ENCODE measurements around the gene TMEM131.
"Not testable (repeated sequence)": the region's sequence is repeated elsewhere in the genome, so short reads cannot be mapped to it uniquely, and the experiment has no call there.

Gene TMEM131

DNA sequence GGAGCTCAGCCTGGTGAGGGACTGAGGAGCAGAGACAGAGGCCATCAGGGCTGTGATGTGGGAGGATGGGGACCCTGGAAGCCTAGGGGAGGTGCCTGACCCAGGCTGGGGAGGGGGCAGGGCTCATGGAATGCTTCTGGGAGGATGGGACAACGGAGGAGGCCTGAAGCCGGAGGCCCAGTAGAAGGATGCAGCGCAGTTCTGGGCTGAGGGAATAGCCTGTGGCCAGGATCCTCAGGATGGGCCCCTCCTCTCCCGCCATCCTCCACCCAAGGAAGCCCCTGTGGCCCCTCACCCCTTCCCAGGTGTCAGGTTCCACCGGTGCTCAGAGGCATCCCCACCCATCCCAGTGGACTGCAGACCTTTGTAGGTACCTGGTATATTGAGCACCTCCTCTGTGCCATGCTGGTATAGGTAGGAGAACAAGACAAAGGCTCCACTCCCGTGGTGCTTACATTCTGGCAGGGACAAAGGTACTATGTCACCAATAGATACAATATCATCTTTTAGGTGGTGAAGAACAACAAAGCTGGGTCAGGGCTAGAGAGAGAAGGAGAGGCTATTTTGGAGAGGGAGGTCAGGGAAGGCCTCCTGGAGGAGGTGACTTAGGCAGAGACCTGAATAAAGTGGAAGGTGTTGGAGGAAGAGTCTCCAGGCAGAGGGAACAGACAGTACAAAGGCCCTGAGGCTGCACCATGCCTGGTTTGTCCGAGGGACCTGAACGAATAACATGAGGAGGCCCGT is 279.6 kb downstream of the TMEM131 start:
- no peaks in the 10 kb centered on the region for H3K27me3 ChIP-seq (ENCODE audit: control insufficient read depth, insufficient read depth, low read length)
- H3K9ac ChIP-seq (ENCODE audit: low read depth, low read length): no peak overlapping the region
- H3K36me3 ChIP-seq (ENCODE audit: control insufficient read depth, insufficient read depth, low read length): no peaks in the 10 kb centered on the region
- H3K4me1 ChIP-seq (ENCODE audit: control insufficient read depth, insufficient read depth, low read length): peaks cover 9% of the 10 kb centered on the region
- H3K9me3 ChIP-seq (ENCODE audit: control insufficient read depth, insufficient read depth, low read length): no peaks in the 10 kb centered on the region
- no peak overlapping the region for H3K4me3 ChIP-seq (ENCODE audit: low read depth, low read length)

DNA sequence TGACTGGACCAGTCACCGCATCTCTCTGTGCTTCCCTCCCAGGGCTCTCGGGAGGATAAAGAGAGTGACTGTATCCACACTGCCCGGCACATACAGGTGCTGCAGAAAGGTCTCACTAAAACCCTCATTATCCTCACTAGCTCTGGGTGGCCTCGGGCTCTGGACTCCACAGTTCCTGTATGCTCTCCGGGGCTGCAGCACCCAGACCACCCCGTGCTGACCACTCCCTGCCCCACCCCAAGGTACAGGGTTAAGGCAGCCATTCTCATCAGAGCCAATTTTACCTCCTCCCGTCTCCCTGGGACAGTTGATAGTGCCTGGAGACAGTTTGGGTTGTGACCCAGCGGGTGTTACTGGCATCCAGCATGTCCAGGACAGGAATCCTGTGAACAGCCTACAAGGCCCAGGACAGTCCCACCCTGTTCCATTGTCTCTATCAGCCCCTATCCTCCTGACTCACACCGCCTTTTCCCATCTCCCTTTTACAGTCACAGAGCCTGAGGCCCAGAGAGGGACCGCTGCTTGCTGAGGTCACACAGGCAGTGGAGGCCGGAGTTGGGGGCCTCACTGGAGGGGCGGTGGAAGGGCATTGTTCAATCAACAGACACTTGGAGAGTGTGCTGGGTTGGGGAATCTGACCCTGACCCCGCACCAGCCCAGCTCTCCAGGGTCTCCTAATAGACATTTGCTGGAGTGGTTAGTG is 280.6 kb downstream of the TMEM131 start:
- no peaks in the 10 kb centered on the region for H3K36me3 ChIP-seq (ENCODE audit: control insufficient read depth, insufficient read depth, low read length)
- no peaks in the 10 kb centered on the region for H3K9me3 ChIP-seq (ENCODE audit: control insufficient read depth, insufficient read depth, low read length)
- H3K4me3 ChIP-seq (ENCODE audit: low read depth, low read length): no peak overlapping the region
- H3K4me1 ChIP-seq (ENCODE audit: control insufficient read depth, insufficient read depth, low read length): peaks cover 6% of the 10 kb centered on the region
- H3K27me3 ChIP-seq (ENCODE audit: control insufficient read depth, insufficient read depth, low read length): no peaks in the 10 kb centered on the region
- H3K9ac ChIP-seq (ENCODE audit: low read depth, low read length): no peak overlapping the region

DNA sequence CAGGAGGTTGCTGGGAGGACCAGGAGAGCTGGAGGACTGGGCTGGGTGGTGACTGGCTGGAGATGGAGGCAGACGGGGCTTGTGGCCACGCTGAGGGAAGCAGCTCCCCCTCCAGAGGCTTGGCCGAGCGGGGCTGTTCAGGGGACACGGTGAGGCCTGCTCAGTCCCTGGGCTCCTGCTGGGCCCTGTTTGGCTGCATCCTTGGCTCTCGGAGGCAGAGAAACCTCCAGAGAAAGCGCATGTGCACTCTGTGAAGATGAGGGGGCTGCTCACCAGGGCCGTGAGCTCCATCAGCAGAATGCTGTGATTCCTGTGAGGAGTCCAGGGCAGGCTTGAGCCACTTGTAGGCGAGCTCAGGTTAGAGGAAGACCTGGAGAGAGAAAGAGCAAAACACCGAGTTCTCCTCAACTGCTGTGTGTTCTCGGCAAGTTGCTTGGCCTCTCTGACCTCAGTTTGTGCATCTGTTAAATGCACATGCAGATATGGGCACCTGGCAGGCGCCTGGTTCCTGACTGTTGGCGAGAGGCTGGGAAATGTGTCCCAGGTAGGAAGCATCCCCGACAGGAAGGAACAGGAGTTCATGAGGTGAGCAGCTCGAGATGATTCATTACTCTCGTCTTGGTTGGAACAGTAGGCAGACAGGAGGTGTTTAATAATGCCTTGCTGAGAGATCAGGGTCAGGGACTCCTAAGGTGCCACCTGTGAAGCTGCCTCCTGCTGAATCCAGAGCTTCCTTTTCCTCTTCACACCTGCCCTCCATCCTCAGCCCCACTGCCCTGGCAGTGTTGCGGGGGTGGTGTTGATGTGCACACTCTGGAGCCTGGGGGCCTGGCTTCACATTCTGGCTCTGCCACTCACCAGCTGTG is 281.4 kb downstream of the TMEM131 start:
- H3K4me1 ChIP-seq (ENCODE audit: control insufficient read depth, insufficient read depth, low read length): peaks cover 2% of the 10 kb centered on the region
- H3K27me3 ChIP-seq (ENCODE audit: control insufficient read depth, insufficient read depth, low read length): no peaks in the 10 kb centered on the region

GRCh38 chr2:97713296-97714083 is 282.3 kb downstream of the TMEM131 start, which contains the start of gene ZAP70:
TSS of gene ZAP70 (plus strand) at chr2:97713576. CDS start at chr2:97724037, 10,461 bp downstream.
- H3K4me1 ChIP-seq (ENCODE audit: control insufficient read depth, insufficient read depth, low read length): peaks cover 2% of the 10 kb centered on the region
- H3K9me3 ChIP-seq (ENCODE audit: control insufficient read depth, insufficient read depth, low read length): no peaks in the 10 kb centered on the region
- H3K36me3 ChIP-seq (ENCODE audit: control insufficient read depth, insufficient read depth, low read length): no peaks in the 10 kb centered on the region
- no peaks in the 10 kb centered on the region for H3K27me3 ChIP-seq (ENCODE audit: control insufficient read depth, insufficient read depth, low read length)
- H3K9ac ChIP-seq (ENCODE audit: low read depth, low read length): no peak within 1 kb of the TSS
- no peak within 1 kb of the TSS for H3K4me3 ChIP-seq (ENCODE audit: low read depth, low read length)

More for the DNA sequence above, 281.4 kb downstream of the TMEM131 start:
- Histone ChIP-seq H3K9ac (ENCODE audit: low read depth, low read length) (no peak overlapping the region), H3K36me3 (ENCODE audit: control insufficient read depth, insufficient read depth, low read length) (no peaks in the 10 kb centered on the region), H3K9me3 (ENCODE audit: control insufficient read depth, insufficient read depth, low read length) (no peaks in the 10 kb centered on the region), H3K4me3 (ENCODE audit: low read depth, low read length) (no peak overlapping the region)

- Histone ChIP-seq H3K27me3 (ENCODE audit: control insufficient read depth, insufficient read depth, low read length) (no peaks in the 10 kb centered on the region), H3K9ac (ENCODE audit: low read depth, low read length) (no peak overlapping the region), H3K4me1 (ENCODE audit: control insufficient read depth, insufficient read depth, low read length) (peaks cover 2% of the 10 kb centered on the region), H3K4me3 (ENCODE audit: low read depth, low read length) (no peak overlapping the region), H3K36me3 (ENCODE audit: control insufficient read depth, insufficient read depth, low read length) (no peaks in the 10 kb centered on the region), H3K9me3 (ENCODE audit: control insufficient read depth, insufficient read depth, low read length) (no peaks in the 10 kb centered on the region)
Measured at GRCh38 chr2:97712693-97713295, 283.0 kb downstream of the TMEM131 start.

DNA sequence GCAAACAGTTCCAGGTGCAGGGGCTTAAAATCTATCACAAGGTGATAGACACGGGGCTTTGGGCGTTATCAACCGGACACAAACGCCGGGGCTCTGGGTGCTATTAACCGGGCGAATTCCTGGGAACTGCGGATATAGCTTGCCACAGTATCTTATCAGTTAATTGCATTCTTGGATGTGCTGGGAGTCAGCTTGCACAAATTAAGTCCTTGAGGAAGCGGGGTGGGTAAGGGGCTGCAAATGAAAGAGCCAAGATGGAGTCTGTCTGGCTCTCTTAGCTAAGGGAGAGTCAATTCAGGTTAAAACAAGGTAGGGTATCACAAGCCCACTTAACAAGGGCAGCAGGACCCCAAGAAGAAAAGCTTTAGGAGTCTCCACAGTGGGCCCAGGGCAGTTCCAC is 283.6 kb downstream of the TMEM131 start:
- H3K4me1 ChIP-seq (ENCODE audit: control insufficient read depth, insufficient read depth, low read length); H3K4me3 ChIP-seq (ENCODE audit: low read depth, low read length); H3K27me3 ChIP-seq (ENCODE audit: control insufficient read depth, insufficient read depth, low read length); H3K9ac ChIP-seq (ENCODE audit: low read depth, low read length); H3K36me3 ChIP-seq (ENCODE audit: control insufficient read depth, insufficient read depth, low read length); H3K9me3 ChIP-seq (ENCODE audit: control insufficient read depth, insufficient read depth, low read length): not testable (repeated sequence)

- peaks cover 2% of the 10 kb centered on the region for H3K4me1 ChIP-seq (ENCODE audit: control insufficient read depth, insufficient read depth, low read length)
- H3K36me3 ChIP-seq (ENCODE audit: control insufficient read depth, insufficient read depth, low read length): no peaks in the 10 kb centered on the region
- no peak overlapping the region for H3K9ac ChIP-seq (ENCODE audit: low read depth, low read length)
- no peaks in the 10 kb centered on the region for H3K27me3 ChIP-seq (ENCODE audit: control insufficient read depth, insufficient read depth, low read length)
- no peak overlapping the region for H3K4me3 ChIP-seq (ENCODE audit: low read depth, low read length)
- H3K9me3 ChIP-seq (ENCODE audit: control insufficient read depth, insufficient read depth, low read length): no peaks in the 10 kb centered on the region
Measured at GRCh38 chr2:97711394-97711711, 284.4 kb downstream of the TMEM131 start.

GRCh38 chr2:97708608-97709007 is 287.1 kb downstream of the TMEM131 start:
- Histone ChIP-seq H3K4me3 (ENCODE audit: low read depth, low read length) (no peak overlapping the region), H3K9me3 (ENCODE audit: control insufficient read depth, insufficient read depth, low read length) (no peaks in the 10 kb centered on the region), H3K27me3 (ENCODE audit: control insufficient read depth, insufficient read depth, low read length) (no peaks in the 10 kb centered on the region), H3K36me3 (ENCODE audit: control insufficient read depth, insufficient read depth, low read length) (no peaks in the 10 kb centered on the region), H3K9ac (ENCODE audit: low read depth, low read length) (no peak overlapping the region), H3K4me1 (ENCODE audit: control insufficient read depth, insufficient read depth, low read length) (peaks cover 2% of the 10 kb centered on the region)

- H3K4me1 ChIP-seq (ENCODE audit: control insufficient read depth, insufficient read depth, low read length): peaks cover 2% of the 10 kb centered on the region
- no peak overlapping the region for H3K9ac ChIP-seq (ENCODE audit: low read depth, low read length)
Measured at GRCh38 chr2:97708048-97708380, 287.7 kb downstream of the TMEM131 start.

DNA sequence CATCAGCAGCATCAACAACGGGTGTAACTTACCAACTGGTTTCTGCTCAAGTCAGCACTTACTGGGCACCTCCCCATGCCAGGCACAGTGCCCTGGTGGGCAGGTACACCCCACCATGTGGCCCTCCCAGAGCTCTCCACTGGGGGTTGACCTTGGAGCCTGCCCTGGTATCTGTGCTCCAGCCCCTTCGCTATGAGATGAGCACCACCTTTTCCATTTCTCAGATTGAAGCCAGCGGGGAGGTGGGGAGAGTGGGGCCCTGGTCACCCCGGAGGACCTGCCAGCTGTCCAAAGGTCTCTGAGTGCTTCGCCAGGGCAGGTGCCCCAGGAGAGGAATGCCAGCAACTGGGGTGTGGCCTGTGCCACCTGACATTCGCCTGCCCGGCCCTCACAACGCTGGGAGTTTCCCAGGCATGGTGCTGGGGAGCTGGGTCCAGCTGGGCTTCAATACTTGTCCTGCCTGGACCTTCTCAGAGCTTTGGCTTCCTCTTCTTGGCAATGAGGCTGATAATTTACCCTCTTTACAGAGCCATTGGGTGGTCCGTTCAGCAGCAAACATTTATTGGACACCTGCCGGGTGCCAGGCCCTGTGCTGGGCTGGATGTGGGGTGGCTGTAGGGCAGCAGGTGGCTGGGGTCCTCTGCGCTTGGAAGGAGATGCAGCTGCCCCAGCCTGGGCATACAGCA is 288.2 kb downstream of the TMEM131 start:
- Histone ChIP-seq H3K27me3 (ENCODE audit: control insufficient read depth, insufficient read depth, low read length) (no peaks in the 10 kb centered on the region), H3K4me1 (ENCODE audit: control insufficient read depth, insufficient read depth, low read length) (peaks cover 2% of the 10 kb centered on the region), H3K9ac (ENCODE audit: low read depth, low read length) (no peak overlapping the region), H3K4me3 (ENCODE audit: low read depth, low read length) (no peak overlapping the region), H3K9me3 (ENCODE audit: control insufficient read depth, insufficient read depth, low read length) (no peaks in the 10 kb centered on the region), H3K36me3 (ENCODE audit: control insufficient read depth, insufficient read depth, low read length) (no peaks in the 10 kb centered on the region)

More at GRCh38 chr2:97708048-97708380, 287.7 kb downstream of the TMEM131 start:
- H3K36me3 ChIP-seq (ENCODE audit: control insufficient read depth, insufficient read depth, low read length): no peaks in the 10 kb centered on the region
- H3K27me3 ChIP-seq (ENCODE audit: control insufficient read depth, insufficient read depth, low read length): no peaks in the 10 kb centered on the region
- no peak overlapping the region for H3K4me3 ChIP-seq (ENCODE audit: low read depth, low read length)
- H3K9me3 ChIP-seq (ENCODE audit: control insufficient read depth, insufficient read depth, low read length): no peaks in the 10 kb centered on the region

Data from iPS-15b (cell line).